Hepatocyte (in vitro differentiated cells): ENCODE results near the gene SLC23A3. TPM values are rescaled to one million over a fixed set of nuclear protein-coding genes. Genes with fewer than 3 reads are reported as not detected.

Experiments used
- DNase-seq: peaks from one replicate; pipeline ENCODE4 v3.0.0-alpha.2; 2016; ENCODE audit warnings: low spot score
- H2AFZ ChIP-seq: fragments of 200-600 bp; sonication (generic); 2 replicates; pipeline ENCODE4 v1.6.0; 2016; ENCODE audit warnings: antibody characterized with exemption, mild to moderate bottlenecking
- H3K27ac ChIP-seq: fragments of 200-600 bp; sonication (generic); 2 replicates; pipeline ENCODE4 v1.5.1; 2016; ENCODE audit warnings: mild to moderate bottlenecking
- H3K27me3 ChIP-seq: fragments of 200-600 bp; sonication (generic); 2 replicates; pipeline ENCODE4 v1.6.1; 2016
- H3K36me3 ChIP-seq: fragments of 200-600 bp; sonication (generic); replicated peaks from 2 replicates; pipeline ENCODE4 v1.5.1; 2016; ENCODE audit warnings: low read depth; ENCODE audit not compliant: insufficient read depth
- H3K4me1 ChIP-seq: fragments of 200-600 bp; sonication (generic); 2 replicates; pipeline ENCODE4 v1.5.1; 2016; ENCODE audit warnings: mild to moderate bottlenecking, moderate library complexity; ENCODE audit not compliant: insufficient read depth
- H3K4me2 ChIP-seq: fragments of 200-600 bp; sonication (generic); 2 replicates; pipeline ENCODE4 v1.6.0; 2016
- H3K4me3 ChIP-seq: fragments of 200-600 bp; sonication (generic); 2 replicates; pipeline ENCODE4 v1.5.1; 2016; ENCODE audit warnings: mild to moderate bottlenecking
- H3K79me2 ChIP-seq: fragments of 200-600 bp; sonication (generic); 2 replicates; pipeline ENCODE4 v1.6.0; 2017; ENCODE audit warnings: mild to moderate bottlenecking
- H3K9me2 ChIP-seq: fragments of 200-600 bp; sonication (generic); replicated peaks from 2 replicates; pipeline ENCODE4 v1.6.0; 2017; ENCODE audit warnings: mild to moderate bottlenecking; ENCODE audit not compliant: insufficient read depth
- H3K9me3 ChIP-seq: fragments of 200-600 bp; sonication (generic); 2 replicates; pipeline ENCODE4 v1.5.1; 2016; ENCODE audit warnings: low read depth, mild to moderate bottlenecking
- H4K20me1 ChIP-seq: fragments of 200-600 bp; sonication (generic); 2 replicates; pipeline ENCODE4 v1.6.0; 2016; ENCODE audit warnings: mild to moderate bottlenecking; ENCODE audit not compliant: insufficient read depth, poor library complexity, severe bottlenecking
- EZH2 ChIP-seq: fragments of 200-600 bp; sonication (generic); IDR thresholded peaks from 2 replicates; pipeline ENCODE4 v1.6.1; 2016; ENCODE audit warnings: antibody characterized with exemption, mild to moderate bottlenecking, borderline replicate concordance
- EZH2phosphoT487 ChIP-seq: fragments of 200-600 bp; sonication (generic); IDR thresholded peaks from one replicate; pipeline ENCODE4 v1.6.1; 2018; ENCODE audit warnings: antibody characterized with exemption, mild to moderate bottlenecking, low read depth, moderate library complexity; ENCODE audit not compliant: unreplicated experiment, severe bottlenecking
- WGBS: methylation state at CpG from one replicate; pipeline ENCODE4 v1.1.6; 2016; ENCODE audit warnings: low lambda C conversion rate; ENCODE audit errors: missing lambda C conversion rate; 5-methylcytosine and 5-hydroxymethylcytosine counted together
- polyA plus RNA-seq: library from polyadenylated mRNA; unstranded; fragments of >200 nt; fragmentation: Nextera tagmentation; extraction: Ambion mirVana; gene quantifications from 2 replicates; pipeline ENCODE4 v1.2.1, GENCODE V29; 2016
- total RNA-seq: library from RNA; depleted of rRNA; stranded (reverse); fragments of >200 nt; gene quantifications from 2 replicates; pipeline ENCODE4 v1.2.3, GENCODE V29; 2014
- TF ChIP-seq, protein P1 (sequence below): fragments of 200-600 bp; sonication (generic); IDR thresholded peaks from 2 replicates; pipeline ENCODE4 v1.5.1; 2016; ENCODE audit warnings: antibody characterized with exemption, mild to moderate bottlenecking; ENCODE audit not compliant: poor library complexity

SLC23A3 gene
- total and polyA plus RNA-seq, 2 experiments from 2014 or later: 0.80 to 1.5 TPM

DNA sequence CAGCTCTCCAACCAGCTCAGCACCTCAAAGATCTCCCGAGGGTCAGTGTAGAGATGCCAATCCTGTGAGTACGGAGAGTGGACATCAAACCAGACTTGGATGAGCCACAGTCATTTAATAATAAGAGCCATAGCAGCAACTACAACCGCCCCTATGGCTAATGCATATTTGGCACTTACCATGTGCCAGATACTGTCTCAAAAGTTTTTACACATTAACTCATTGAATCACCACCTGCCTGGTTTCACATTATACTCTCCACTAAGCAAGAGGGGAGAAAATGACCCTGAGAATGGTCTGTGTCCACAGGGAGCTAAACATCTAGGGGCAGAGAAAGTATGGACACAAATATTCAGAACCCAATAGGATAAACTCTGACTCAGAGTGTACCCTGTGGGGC, 4.3 kb upstream of the SLC23A3 start:
- Histone ChIP-seq H3K27ac (no peak overlapping the region), H3K79me2 (peaks cover 29% of the 10 kb centered on the region), H3K4me3 (no peak overlapping the region), H3K9me2 (no peaks in the 10 kb centered on the region), H2AFZ (no peak overlapping the region), H3K36me3 (no peaks in the 10 kb centered on the region), H3K9me3 (no peaks in the 10 kb centered on the region), H4K20me1 (peaks cover 4% of the 10 kb centered on the region), H3K27me3 (no peaks in the 10 kb centered on the region), H3K4me1 (peaks cover 14% of the 10 kb centered on the region), H3K4me2 (no peak overlapping the region)
- 94% methylated on average over 3 of the region's 3 CpGs for WGBS
- TF ChIP-seq EZH2 (no peak), EZH2phosphoT487 (no peak)
- TF ChIP-seq, protein P1, sequence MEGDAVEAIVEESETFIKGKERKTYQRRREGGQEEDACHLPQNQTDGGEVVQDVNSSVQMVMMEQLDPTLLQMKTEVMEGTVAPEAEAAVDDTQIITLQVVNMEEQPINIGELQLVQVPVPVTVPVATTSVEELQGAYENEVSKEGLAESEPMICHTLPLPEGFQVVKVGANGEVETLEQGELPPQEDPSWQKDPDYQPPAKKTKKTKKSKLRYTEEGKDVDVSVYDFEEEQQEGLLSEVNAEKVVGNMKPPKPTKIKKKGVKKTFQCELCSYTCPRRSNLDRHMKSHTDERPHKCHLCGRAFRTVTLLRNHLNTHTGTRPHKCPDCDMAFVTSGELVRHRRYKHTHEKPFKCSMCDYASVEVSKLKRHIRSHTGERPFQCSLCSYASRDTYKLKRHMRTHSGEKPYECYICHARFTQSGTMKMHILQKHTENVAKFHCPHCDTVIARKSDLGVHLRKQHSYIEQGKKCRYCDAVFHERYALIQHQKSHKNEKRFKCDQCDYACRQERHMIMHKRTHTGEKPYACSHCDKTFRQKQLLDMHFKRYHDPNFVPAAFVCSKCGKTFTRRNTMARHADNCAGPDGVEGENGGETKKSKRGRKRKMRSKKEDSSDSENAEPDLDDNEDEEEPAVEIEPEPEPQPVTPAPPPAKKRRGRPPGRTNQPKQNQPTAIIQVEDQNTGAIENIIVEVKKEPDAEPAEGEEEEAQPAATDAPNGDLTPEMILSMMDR: no peak
- DNase-seq: no peak

DNA sequence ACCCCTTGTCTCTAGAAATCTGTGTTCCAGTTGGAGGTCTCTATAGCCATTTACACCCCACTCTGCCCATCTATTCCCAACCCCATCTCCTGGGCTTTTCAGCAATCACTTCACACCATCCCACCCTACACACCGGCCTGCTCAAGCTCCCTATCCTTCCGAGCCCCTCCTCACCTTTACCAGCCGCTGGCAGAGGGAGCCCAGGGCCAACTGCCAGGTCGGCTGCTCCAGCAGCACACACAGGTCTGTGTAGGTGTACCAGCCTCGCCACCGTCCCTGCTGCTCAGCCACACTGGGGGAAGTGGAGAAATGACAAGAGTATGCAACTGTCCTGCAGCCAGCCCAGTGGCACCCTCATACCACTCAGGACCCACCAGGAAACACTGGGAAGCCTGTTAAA, 3.3 kb upstream of the SLC23A3 start:
- H3K4me3 ChIP-seq: no peak overlapping the region
- no peaks in the 10 kb centered on the region for H3K9me2 ChIP-seq
- H3K36me3 ChIP-seq: no peaks in the 10 kb centered on the region
- no peaks in the 10 kb centered on the region for H3K9me3 ChIP-seq
- DNase-seq: no peak
- H3K4me1 ChIP-seq: peaks cover 11% of the 10 kb centered on the region
- H3K27me3 ChIP-seq: no peaks in the 10 kb centered on the region
- no peak overlapping the region for H3K4me2 ChIP-seq
- no peak overlapping the region for H2AFZ ChIP-seq
- H3K79me2 ChIP-seq: peaks cover 20% of the 10 kb centered on the region
- WGBS: over 99% methylated on average over 6 of the region's 6 CpGs
- TF ChIP-seq EZH2phosphoT487 (no peak), EZH2 (no peak)
- TF ChIP-seq, protein P1: no peak
- no peak overlapping the region for H3K27ac ChIP-seq
- H4K20me1 ChIP-seq: no peaks in the 10 kb centered on the region

DNA sequence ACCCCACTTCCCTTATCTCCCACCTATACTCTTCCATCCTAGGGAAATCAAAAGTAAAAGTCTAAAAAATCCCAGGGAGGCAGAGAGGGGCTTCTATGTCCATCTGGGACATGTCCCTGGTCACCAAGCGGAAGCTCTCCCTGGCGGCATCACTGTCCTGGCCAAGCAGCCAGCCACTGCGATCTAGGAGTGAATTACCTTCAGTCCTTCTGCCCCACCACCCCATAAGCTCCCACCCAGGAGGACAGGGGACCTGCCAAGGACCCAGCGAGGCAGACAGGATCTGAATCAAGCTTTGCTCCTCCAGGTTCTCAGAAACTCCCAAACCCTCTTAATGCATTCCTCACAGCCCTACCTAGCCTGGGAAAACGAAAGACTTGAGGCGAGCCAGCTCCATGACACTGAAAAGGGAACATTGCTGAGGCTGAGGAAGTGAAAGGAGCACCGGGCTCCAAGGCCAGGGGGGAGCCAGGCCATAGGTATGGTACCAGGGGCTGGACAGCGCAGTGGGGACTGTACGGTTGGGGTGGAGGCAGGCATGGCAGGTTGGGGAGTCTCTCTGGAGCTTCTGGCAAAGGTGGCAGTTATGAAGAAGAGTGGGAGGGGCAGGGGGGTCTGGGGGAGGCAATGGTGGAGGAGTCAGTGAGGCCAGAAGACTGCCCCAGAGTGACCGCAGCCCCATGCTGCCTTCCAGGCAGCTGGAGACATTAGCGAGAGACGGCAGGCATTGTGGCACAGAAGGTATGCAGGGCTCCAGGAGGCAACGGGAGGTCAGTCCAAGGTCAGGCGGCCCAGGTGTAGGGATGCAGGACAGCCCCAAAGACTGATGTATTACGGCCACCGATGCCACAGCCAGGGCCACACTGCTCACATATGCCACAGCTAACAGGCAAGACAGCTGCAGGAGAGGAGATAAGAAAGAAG, 2.7 kb upstream of the SLC23A3 start:
- TF ChIP-seq EZH2 (no peak), EZH2phosphoT487 (no peak)
- TF ChIP-seq, protein P1: no peak
- Histone ChIP-seq H3K27ac (no peak overlapping the region), H3K9me3 (no peaks in the 10 kb centered on the region), H3K27me3 (no peaks in the 10 kb centered on the region), H4K20me1 (no peaks in the 10 kb centered on the region), H3K4me3 (no peak overlapping the region), H3K9me2 (no peaks in the 10 kb centered on the region), H3K4me1 (peaks cover 11% of the 10 kb centered on the region), H3K4me2 (no peak overlapping the region), H3K79me2 (peaks cover 20% of the 10 kb centered on the region), H3K36me3 (no peaks in the 10 kb centered on the region), H2AFZ (no peak overlapping the region)
- WGBS: 94% methylated on average over 16 of the region's 16 CpGs
- DNase-seq: no peak
